Right lobe of liver (tissue), 4 donors: Measurements from ENCODE around the gene SPTBN2.

Experiments
- POLR2A ChIP-seq: fragments of 450-650 bp; IDR thresholded peaks from one replicate; pipeline ENCODE4 v1.6.1; 2017; ENCODE audit warnings: antibody characterized with exemption, mild to moderate bottlenecking
- TF ChIP-seq, protein P1 (sequence below), 4 donors: fragments of 200-600 bp in 3 of 4; fragments of 450-650 bp in 1 of 4; IDR thresholded peaks; one replicate each; pipeline versions ENCODE4 v1.5.1 to v1.8.0; 2016 to 2022; ENCODE audit warnings: antibody characterized with exemption in 4 of 4, mild to moderate bottlenecking in 2 of 4
- donor health status: DM: no; HTN: no; CAD: no.
- donor health status: DM: no; HTN: no; CAD: no.
- donor health status: DM: no; HTN: yes; CAD: no.

DNA sequence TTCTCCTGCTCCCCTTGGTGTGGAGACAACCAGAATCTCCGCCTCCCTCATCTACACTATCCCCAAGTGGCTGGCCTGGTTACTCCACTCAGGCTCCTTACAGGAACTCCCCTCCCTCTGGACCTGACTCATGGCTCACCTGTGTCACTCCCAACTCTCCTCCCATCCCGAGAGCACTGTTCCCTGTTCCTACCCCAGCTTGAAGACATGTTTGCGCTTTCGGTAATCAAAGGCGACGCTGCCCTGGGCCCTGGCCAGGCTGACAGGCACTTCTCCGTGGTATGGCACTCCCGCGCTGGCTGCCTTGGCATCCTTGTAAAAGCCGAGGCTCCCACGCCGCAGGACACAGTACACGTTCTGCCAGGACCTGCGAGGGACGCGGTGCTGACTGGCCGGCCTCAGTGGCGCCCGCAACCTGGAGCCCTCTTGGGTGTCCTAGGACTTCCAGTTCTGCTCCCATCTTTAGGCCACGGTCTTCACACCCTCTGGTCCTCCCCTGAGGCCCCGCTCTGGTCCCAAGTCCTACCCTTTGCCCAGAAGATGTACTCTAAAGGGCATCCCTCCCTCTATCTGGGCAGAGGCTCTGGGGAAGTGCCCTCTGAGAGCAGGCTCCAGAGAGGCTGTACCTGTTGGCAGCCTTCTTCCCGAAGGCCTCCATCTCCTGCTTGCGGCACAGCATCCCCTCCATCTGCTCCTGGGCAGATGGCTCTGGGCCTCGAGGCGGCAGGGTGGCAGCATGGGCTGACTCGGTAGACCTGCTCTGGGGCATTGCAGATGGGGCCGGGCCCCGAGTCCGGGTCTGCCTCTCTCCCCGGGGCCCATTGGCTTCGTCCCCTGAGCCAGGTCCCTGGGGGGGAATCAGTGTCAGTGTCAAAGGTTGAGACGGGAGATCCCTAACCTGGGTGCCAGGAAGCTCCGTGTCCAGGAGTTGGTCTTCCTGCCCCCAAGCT is 41.9 kb downstream of the SPTBN2 start:
- TF ChIP-seq, protein P1, sequence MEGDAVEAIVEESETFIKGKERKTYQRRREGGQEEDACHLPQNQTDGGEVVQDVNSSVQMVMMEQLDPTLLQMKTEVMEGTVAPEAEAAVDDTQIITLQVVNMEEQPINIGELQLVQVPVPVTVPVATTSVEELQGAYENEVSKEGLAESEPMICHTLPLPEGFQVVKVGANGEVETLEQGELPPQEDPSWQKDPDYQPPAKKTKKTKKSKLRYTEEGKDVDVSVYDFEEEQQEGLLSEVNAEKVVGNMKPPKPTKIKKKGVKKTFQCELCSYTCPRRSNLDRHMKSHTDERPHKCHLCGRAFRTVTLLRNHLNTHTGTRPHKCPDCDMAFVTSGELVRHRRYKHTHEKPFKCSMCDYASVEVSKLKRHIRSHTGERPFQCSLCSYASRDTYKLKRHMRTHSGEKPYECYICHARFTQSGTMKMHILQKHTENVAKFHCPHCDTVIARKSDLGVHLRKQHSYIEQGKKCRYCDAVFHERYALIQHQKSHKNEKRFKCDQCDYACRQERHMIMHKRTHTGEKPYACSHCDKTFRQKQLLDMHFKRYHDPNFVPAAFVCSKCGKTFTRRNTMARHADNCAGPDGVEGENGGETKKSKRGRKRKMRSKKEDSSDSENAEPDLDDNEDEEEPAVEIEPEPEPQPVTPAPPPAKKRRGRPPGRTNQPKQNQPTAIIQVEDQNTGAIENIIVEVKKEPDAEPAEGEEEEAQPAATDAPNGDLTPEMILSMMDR (IDR thresholded peaks at IDR 0.05) = no peak
- no peak for TF ChIP-seq POLR2A
